Activated naive CD4-positive, alpha-beta T cell treated with anti-CD3 and anti-CD28 coated beads, Interleukin-2, amount 50 U/mL, for 72 hours (primary cell): Measurements from ENCODE around the gene SLIT3. TPM values are rescaled to one million over a fixed set of nuclear protein-coding genes. Genes with fewer than 3 reads are reported as not detected.
"Not testable (repeated sequence)": the region's sequence is repeated elsewhere in the genome, so short reads cannot be mapped to it uniquely, and the experiment has no call there.

Experiments
- ATAC-seq, 2 donors: fragments of 150-1000 bp; cut with Tn5 transposase; 2 replicates each; pipeline ENCODE4 v1.10.0; 2021; ENCODE audit warnings: mild to moderate bottlenecking in 2 of 2, moderate library complexity in 2 of 2
- DNase-seq, 2 donors: peaks; one replicate each; pipeline ENCODE4 v3.0.0; 2021 to 2022; ENCODE audit warnings: low spot score in 2 of 2
- H3K27ac Mint-ChIP-seq, 2 donors: one replicate each; pipeline ENCODE4 v1.8.0; 2022; ENCODE audit warnings: mild to moderate bottlenecking in 2 of 2, mixed read lengths in 2 of 2
- H3K36me3 Mint-ChIP-seq, 2 donors: one replicate each; pipeline ENCODE4 v1.8.0; 2022; ENCODE audit warnings: mixed read lengths in 2 of 2
- H3K9me3 Mint-ChIP-seq, 2 donors: one replicate each; pipeline ENCODE4 v1.8.0; 2022; ENCODE audit warnings: mixed read lengths in 2 of 2
- total RNA-seq, 2 donors: library from RNA; stranded (reverse); gene quantifications; one replicate each; pipeline ENCODE4 v1.2.3, GENCODE V29; 2022

Gene SLIT3
- total RNA-seq, 2 donors from 2014 or later: 1.9 to 2.0 TPM

DNA sequence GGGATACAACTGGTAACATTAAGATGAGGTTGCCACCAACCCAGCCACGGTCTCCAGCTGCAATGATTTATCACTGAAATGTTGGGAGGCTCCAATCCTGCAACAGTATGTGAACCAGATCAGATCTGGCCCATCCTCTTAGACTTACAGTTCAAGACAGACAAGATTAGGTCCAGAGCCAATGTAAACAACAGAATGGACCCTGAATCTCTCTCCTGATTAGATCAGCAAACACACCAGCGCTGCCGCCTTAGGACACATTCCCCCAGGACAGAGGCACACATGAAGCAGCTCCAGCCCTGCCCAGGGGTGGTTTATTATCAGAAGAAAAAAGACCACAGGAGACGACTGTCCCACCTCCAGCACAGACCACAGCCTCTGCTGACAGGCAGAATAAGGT, 82.1 kb downstream of the SLIT3 start:
- no peak for ATAC-seq

DNA sequence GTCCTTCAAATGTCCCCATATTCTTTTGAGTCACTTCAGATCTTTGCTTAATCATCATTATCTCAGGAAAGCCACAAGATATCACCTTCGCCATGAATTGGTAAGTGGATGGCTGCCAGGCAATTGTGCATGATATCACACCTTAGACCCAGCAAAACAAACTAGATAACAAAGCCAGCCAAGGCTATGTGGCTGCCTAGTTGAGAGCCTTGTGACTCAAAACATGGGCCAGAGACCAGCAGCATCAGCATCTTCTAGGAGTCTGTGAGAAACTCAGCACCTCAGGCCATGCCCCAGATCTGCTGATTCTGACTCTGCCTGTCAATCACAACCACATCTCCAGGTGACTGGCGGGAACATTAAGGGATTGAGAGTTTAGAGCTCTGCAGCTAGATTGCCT, 82.8 kb downstream of the SLIT3 start:
- DNase-seq (no peak), ATAC-seq (no peak)
- Mint-ChIP-seq H3K27ac (no peak overlapping the region), H3K36me3 (no peaks in the 10 kb centered on the region), H3K9me3 (no peaks in the 10 kb centered on the region)

More for the DNA sequence above, 82.1 kb downstream of the SLIT3 start:
- H3K36me3 Mint-ChIP-seq: no peaks in the 10 kb centered on the region
- no peak overlapping the region for H3K27ac Mint-ChIP-seq
- DNase-seq: no peak
- H3K9me3 Mint-ChIP-seq: no peaks in the 10 kb centered on the region

DNA sequence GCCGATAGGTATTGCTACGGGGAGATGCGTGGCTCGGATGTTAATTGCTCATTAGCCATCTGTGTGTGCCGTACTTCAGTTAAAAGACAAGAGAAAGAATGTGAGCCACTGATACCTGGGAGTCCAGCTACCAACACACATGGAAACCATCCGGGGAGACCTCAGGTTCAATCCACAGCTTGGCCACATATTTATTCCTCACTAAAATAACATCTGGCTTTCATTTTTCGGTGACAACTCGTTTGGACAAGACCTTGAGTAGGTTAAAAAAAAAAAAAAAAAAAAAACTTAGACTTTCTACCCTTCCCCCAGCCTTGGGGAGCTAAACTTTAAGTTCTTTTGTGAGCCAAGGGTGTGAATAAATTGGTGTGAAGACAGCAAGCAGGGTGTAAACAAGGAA, 84.1 kb downstream of the SLIT3 start:
- no peak for ATAC-seq
- no peaks in the 10 kb centered on the region for H3K36me3 Mint-ChIP-seq
- DNase-seq: no peak
- no peaks in the 10 kb centered on the region for H3K9me3 Mint-ChIP-seq
- H3K27ac Mint-ChIP-seq: no peak overlapping the region

DNA sequence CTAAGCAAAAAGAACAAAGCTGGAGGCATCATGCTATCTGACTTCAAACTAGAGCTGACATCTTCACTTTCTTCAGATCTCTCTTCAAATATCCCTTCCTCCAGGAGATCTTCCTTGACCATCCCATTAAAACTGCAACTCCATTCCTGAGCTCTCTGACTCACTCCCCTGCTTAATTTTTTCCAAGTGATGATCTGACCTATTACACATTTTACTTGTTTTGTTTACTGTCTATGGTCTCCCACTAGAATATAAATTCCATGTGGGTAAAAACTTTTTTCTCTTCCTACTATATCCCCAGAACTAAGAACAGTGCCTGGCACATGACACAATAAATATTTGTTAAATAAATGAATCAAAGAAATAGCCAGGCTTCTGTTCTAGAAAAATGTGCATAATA, 87.5 kb downstream of the SLIT3 start:
- no peak for DNase-seq
- peaks cover 4 to 6% of the 10 kb centered on the region in 2 donors for H3K9me3 Mint-ChIP-seq
- no peak for ATAC-seq
- no peak overlapping the region for H3K27ac Mint-ChIP-seq
- H3K36me3 Mint-ChIP-seq: no peaks in the 10 kb centered on the region

DNA sequence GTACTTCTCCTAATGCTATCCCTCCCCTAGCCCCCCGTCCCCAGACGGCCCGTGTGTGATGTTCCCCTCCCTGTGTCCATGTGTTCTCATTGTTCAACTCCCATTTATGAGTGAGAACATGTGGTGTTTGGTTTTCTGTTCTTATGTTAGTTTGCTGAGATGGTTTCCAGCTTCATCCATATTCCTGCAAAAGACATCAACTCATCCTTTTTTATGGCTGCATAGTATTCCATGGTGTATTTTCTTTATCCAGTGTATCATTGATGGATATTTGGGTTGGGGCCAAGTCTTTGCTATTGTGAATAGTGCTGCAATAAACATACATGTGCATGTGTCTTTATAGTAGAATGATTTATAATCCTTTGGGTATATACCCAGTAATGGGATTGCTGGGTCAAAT, 89.2 kb downstream of the SLIT3 start:
- not testable (repeated sequence) for H3K9me3 Mint-ChIP-seq, DNase-seq, H3K36me3 Mint-ChIP-seq, H3K27ac Mint-ChIP-seq, ATAC-seq

DNA sequence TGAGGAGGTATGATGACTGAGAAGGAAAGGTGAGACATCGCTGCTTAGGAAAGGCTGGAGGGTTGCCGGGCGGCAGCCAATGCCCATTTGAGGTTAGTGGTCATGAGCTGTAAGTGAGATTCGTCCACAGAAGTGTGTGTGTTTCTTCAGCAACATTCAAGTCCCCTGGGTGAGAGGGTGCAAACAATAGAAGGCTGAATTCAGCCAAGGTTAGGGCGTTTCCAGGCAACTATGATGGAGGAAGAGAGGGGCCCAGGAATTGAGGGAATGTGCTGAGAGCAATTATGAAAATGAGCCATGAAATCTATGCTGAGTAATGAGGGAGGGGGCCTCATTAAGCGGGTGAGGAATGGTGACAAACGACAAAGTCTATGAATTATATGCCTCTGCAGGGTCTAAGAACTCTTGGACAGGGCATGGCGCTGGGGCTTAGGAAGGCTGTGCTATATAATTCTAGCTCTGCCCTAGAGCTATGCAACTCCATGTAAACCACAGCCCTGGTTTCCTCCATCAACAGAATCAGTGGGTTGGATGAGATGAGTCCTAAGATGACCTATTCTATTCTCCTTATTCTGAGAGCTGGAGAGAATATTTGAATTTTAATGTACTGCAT, 96.0 kb downstream of the SLIT3 start:
- no peak for DNase-seq
- Mint-ChIP-seq H3K9me3 (peaks cover 14 to 16% of the 10 kb centered on the region in 2 donors), H3K27ac (no peak overlapping the region)

DNA sequence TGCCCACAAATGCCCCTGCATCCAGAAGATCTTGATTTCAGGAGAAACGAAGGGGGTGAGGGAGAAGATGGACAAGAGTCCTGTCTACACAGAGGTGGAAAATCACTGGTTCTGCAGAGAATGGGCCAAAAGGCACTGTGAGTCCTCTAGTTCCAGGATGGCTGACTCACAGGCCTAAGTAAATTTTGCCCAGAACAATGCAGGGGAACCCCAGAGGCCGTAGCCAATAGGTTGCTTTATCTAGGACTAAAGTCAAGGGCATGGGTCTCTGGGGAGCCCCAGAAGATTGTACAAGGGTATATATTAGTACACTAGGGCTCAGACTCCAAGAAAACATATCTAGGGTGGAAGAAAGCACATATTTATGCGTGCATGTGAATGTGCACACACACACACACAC, 98.0 kb downstream of the SLIT3 start:
- Mint-ChIP-seq H3K9me3 (peaks cover 14 to 20% of the 10 kb centered on the region in 2 donors), H3K27ac (no peak overlapping the region), H3K36me3 (no peaks in the 10 kb centered on the region)
- DNase-seq (no peak), ATAC-seq (no peak)

More for the DNA sequence above, 96.0 kb downstream of the SLIT3 start:
- no peaks in the 10 kb centered on the region for H3K36me3 Mint-ChIP-seq
- no peak for ATAC-seq

DNA sequence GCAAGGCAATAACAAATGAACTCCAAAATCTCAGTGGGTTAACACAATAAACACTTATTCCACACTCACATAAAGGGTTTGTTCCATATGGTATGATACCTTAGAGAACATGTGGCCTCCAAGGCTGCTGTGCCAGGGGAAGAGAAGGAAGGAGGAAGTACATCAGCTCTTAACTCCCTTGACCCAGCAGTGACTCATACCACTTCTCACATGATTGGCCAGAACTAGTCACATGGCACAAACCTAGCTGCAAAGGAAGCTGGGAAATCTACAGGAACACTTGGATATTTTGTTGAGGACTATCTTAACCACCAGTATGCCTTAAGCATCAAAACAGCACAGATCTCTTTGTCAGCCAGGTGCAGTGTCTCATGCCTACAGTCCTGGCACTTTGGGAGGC, 99.3 kb downstream of the SLIT3 start:
- Mint-ChIP-seq H3K36me3 (no peaks in the 10 kb centered on the region), H3K9me3 (peaks cover 14 to 18% of the 10 kb centered on the region in 2 donors), H3K27ac (no peak overlapping the region)
- ATAC-seq: no peak
- DNase-seq: no peak

DNA sequence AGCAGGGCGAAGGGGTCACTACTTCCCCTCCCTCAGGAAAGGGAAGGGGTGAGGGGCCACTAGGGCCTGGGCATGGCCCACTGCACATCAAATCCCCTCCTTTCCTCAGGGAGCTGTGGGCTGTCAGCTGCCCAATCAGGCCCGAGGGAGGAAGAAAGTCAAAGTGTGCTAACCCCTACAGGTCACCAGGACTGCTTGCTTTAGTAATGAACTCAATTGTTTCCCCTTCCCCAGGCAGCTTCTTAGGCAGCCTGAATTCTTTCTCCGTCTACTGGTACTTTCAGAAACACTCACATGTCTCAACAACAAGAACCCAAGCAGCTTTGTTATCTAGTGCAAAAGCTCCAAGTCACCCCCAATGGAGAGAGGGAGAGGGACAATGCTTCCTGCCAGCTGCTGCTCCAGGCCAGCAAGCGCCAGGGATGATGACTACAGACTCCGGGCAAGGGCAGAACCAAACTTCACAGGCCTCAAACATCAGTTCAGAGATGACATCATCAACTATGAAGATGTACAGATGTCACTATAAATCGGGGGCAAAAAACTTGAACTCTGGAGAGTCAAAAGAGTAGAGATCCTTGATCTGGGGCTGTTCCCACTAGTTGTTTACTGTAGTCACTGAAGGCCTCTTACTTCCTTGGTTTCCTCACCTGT, 100.7 kb downstream of the SLIT3 start:
- H3K27ac Mint-ChIP-seq: no peak overlapping the region
- ATAC-seq (no peak), DNase-seq (no peak)
- H3K9me3 Mint-ChIP-seq: peaks cover 14 to 18% of the 10 kb centered on the region in 2 donors
- no peaks in the 10 kb centered on the region for H3K36me3 Mint-ChIP-seq

DNA sequence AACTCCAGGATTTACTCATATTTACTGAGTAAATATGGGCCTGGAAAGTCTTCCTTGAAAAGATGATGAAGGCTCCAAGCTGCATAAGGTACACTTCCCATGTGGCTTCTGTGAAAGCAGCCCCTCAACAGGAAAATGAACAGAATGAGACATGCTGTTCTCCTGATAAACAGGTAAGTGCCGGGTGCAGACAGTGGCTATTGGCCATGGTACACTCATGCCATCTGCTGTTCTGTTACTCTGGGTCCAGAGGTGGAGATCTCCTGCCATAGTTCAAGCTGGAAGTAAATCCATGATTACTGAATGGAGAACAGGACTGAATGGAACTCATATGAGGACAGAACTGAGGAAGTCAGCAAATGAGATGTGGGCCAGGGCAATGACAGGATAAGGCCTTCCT, 103.6 kb downstream of the SLIT3 start:
- H3K27ac Mint-ChIP-seq: no peak overlapping the region
- ATAC-seq (no peak), DNase-seq (no peak)
- H3K36me3 Mint-ChIP-seq: no peaks in the 10 kb centered on the region
- peaks cover 4 to 9% of the 10 kb centered on the region in 2 donors for H3K9me3 Mint-ChIP-seq

DNA sequence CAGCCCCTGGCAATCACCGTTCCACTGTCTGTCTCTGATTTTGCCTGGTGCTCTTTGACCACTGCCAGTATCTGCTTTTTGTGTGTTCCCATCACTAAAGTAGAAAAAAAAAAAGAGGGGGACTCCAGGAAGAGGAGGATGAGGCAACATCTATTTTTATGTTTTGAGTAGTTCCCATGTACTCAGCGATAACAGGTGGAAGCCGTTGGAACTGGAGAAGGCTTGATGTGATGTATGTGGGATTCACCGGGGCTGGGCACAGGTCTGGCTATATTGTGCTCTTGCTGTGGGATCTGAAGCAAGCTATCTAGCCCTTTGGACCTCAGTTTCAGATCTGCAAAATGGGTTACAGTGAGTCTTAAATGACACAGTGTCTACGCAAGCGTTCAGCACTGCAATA, 104.9 kb downstream of the SLIT3 start:
- ATAC-seq: no peak
- H3K27ac Mint-ChIP-seq: no peak overlapping the region
- peaks cover 0 to 4% of the 10 kb centered on the region in 2 donors for H3K9me3 Mint-ChIP-seq
- no peak for DNase-seq
- no peaks in the 10 kb centered on the region for H3K36me3 Mint-ChIP-seq

DNA sequence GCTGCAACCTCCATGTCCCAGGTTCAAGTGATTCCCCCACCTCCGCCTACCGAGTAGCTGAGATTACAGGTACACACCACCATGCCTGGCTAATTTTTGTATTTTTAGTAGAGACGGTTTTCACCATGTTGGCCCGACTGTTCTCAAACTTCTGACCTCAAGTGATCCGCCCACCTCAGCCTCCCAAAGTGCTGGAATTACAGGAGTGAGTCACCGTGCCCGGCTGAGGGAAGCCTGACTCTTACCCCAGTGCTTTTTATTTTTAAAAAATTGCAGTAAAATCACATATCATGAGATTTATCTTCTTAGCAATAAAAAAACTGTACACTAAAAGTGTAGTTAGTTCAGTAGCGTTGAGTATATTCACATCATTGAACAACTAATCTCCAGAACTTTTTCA, 105.3 kb downstream of the SLIT3 start:
- ATAC-seq: no peak
- no peak overlapping the region for H3K27ac Mint-ChIP-seq

DNA sequence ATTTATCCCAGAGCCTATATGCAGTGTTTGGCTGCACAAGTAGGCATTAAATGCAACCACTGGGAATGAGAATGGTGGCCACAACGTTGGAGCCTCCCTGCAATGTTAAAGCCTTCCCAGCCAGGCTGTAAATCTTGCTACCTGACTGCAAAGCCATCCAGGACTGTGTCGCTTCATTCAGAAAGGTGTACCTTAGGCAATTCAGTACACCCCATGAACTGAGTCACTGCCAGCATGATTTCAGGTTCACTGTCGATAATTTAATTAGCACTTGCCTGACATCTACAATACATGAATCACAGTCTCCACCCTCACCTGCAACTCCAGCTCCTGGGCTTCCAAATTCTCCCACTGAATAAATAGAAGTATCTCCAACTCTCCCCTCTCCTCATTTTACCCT, 108.4 kb downstream of the SLIT3 start:
- no peak overlapping the region for H3K27ac Mint-ChIP-seq
- H3K9me3 Mint-ChIP-seq: no peaks in the 10 kb centered on the region
- ATAC-seq: no peak
- DNase-seq: no peak
- H3K36me3 Mint-ChIP-seq: no peaks in the 10 kb centered on the region

More for the DNA sequence above, 105.3 kb downstream of the SLIT3 start:
- peaks cover 0 to 4% of the 10 kb centered on the region in 2 donors for H3K9me3 Mint-ChIP-seq
- H3K36me3 Mint-ChIP-seq: no peaks in the 10 kb centered on the region
- no peak for DNase-seq

DNA sequence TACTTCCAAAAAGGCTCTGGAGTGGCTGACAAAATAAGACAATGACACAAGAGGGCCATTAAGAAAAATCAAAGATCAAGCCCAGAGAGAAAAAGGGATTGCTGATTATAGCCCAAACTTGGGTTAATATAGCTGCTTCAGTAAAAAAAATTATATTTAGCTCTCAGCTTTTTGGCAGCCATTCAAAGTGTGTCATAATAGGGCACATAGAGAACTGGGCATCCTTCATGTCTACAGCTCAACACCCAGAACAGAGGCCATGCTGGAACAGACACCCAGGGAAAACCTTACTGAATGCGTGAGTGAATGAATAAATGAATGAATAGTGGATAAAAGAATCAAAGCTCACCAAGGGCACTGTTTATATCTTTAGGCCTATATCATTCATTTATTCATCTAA, 110.1 kb downstream of the SLIT3 start:
- no peak for ATAC-seq
- no peaks in the 10 kb centered on the region for H3K36me3 Mint-ChIP-seq
- H3K9me3 Mint-ChIP-seq: no peaks in the 10 kb centered on the region
- H3K27ac Mint-ChIP-seq: no peak overlapping the region
- no peak for DNase-seq

DNA sequence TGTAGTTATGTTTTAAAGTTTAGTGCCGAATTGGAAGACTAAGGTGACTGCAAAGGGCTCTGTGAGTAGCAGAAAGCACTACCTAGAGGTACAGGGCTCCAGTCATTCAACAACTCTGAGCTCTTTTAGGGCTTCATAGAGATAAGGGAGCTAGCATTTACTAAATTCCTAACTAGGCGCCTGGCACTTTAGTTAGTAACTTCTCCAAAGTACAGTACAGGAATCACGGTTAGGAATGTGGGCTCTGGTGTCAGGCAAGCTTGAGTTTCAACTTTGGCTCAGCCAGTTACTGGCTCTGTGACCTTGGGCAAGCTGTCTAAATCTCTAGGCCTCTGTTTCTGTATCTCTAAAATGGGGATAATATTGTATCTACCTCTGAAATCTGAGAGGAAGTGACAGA, 115.3 kb downstream of the SLIT3 start:
- no peaks in the 10 kb centered on the region for H3K9me3 Mint-ChIP-seq
- DNase-seq (no peak), ATAC-seq (no peak)
- H3K27ac Mint-ChIP-seq: no peak overlapping the region
- no peaks in the 10 kb centered on the region for H3K36me3 Mint-ChIP-seq

DNA sequence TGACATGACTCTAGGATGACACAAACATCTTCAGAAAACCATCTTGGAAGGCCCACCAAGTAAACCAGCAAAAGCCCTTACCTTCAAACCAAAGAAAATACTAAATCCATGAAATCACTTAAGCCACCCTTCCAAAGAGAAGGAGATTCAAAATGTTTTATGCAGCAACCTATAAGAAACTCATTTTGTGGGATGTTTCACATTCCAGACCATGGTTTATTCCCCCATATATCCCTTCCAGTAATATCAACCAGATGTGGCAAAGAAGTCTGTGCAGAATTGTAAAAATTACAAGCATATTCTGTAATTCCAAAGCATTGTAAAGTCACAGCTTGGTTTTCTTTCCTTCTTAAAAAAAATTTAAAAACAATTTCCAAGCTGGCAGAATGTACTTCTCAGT, 117.4 kb downstream of the SLIT3 start:
- H3K27ac Mint-ChIP-seq: no peak overlapping the region

DNA sequence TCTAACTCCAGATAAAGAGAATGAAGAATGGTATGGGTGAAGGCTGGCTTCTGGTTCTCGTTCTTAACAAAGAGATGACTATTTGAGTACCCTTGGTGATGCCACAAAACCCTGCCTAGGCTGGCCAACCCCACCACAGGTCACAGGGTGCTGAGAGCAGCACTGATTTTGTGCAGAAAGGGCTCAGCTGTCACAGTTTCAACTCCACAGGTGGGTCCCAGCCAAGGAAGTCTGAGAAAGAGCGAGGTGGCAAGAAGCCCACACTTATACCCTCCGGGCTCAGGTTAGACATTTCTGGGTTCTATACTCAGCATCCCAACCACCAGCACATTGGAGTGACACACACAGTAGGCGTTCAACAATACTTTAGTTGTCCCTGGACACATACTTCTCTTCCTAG, 118.1 kb downstream of the SLIT3 start:
- no peak overlapping the region for H3K27ac Mint-ChIP-seq
- no peaks in the 10 kb centered on the region for H3K36me3 Mint-ChIP-seq
- DNase-seq (no peak), ATAC-seq (no peak)
- H3K9me3 Mint-ChIP-seq: no peaks in the 10 kb centered on the region

More for the DNA sequence above, 117.4 kb downstream of the SLIT3 start:
- DNase-seq (no peak), ATAC-seq (no peak)
- Mint-ChIP-seq H3K36me3 (no peaks in the 10 kb centered on the region), H3K9me3 (no peaks in the 10 kb centered on the region)

DNA sequence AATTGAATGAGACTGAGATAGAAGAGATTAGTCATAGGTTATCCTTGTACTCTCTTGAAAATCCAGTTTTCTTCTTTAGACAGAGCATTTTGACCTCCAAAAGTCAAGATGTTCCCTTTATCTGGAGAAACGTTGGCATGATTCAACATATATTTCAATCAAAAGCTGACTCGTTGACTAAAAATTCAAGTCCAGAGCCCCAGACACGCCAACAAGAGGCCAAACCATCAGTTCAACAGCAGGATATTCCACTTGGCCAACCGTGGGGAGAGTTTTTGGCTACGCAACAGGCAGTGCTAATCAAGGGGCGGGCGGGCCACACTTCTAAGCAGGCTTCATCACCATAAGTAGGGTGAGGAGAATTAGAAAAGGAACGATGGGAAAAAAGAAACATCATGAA, 119.1 kb downstream of the SLIT3 start:
- H3K36me3 Mint-ChIP-seq: no peaks in the 10 kb centered on the region
- ATAC-seq: no peak
- no peak for DNase-seq
- H3K27ac Mint-ChIP-seq: no peak overlapping the region
- no peaks in the 10 kb centered on the region for H3K9me3 Mint-ChIP-seq
